Activated gamma-delta T cell treated with anti-CD3 and anti-CD28 coated beads, Interleukin-2, amount 50 U/mL, for 16 hours (primary cell): ENCODE data around the gene SLA2.
"Not testable (repeated sequence)": the region's sequence is repeated elsewhere in the genome, so short reads cannot be mapped to it uniquely, and the experiment has no call there.

ENCODE experiments used
- DNase-seq: peaks from one replicate; pipeline ENCODE4 v3.0.0-alpha.2; 2020; ENCODE audit warnings: low read depth

The SLA2 gene

DNA sequence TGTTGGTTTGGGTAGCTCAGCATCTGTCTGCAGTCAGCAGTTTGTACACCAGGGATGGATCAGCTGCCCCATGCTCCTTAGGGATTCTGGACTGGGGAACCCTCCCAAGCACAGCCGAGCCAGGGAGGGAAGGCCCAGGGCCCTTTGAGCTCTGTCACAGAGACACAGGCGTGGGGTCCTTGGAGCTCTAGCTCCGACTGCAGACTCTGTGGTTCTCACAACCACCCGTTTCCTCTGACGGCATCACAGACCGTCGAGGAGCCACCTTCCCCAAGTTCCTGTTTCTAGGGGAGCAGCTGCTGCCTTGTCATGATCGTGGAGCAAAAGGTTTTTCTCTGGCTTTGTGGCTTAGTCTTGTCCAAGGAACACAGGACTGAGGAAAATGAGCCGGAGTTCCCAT, at the start of gene SLA2:
SLA2 (minus strand) TSS at position 199 of the 400 bp plus-strand sequence. CDS start 4,861 bp downstream, outside the sequence.
- DNase-seq, result peak; percentile 60

DNA sequence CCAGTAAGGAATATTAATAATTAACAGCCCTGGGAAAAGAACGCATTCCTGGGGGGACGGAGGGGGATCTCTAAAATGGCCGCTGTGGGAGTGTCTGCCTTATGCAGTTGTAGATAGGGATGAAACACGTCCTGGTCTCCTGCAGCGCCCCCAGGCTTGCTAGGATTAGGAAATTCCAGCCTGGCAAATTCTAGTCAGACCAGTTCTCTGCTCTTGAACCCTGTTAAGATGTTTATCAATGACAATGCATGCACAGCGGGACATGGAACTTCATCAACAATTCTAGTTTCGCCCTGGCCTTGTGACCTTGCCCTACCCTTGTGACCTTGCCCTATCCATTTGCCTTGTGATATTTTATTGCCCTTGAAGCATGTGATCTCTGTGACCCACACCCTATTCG, 49.5 kb upstream of the SLA2 start:
- not testable (repeated sequence) for DNase-seq

DNA sequence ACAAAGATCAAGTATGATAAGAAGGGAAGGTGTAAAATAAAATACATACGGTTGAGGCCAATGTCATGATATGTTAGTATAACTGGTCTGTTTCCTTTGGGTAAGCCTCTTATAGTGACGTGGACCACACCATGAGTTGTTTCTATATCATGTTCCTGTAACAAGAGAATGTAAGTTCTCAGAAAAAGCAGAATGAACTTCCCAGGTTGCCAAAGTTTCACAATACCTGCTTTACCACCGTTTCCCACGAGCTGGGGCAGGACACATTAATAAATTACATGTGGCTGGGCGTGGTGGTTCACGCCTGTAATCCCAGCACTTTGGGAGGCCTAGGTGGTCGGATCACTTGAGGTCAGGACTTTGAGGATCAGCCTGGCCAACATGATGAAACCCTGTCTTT, 42.6 kb upstream of the SLA2 start:
- no peak for DNase-seq

GRCh38 chr20:36687850-36688249, 41.9 kb upstream of the SLA2 start:
- DNase-seq, result no peak

DNA sequence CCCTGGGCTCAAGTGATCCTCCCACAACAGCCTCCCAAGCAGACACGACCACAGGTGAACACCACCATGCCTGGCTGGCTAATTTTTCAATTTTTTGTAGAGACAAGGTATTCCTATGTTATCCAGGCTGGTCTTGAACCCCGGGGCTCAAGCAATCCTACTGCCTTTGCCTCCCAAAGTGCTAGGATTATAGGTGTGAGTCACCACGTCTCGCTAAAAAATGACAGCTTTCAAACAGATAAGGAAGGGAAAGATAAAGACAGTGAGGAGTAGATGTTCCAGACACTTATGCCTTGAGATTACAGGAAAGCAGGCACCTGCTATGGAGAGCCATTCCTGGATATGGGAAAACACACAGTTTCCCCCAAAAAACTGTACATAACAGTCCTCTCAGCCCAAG, 40.9 kb upstream of the SLA2 start:
- DNase-seq, result no peak

GRCh38 chr20:36686504-36686903, 40.5 kb upstream of the SLA2 start:
- DNase-seq, result no peak

GRCh38 chr20:36684747-36685146, 38.8 kb upstream of the SLA2 start:
- no peak for DNase-seq

DNA sequence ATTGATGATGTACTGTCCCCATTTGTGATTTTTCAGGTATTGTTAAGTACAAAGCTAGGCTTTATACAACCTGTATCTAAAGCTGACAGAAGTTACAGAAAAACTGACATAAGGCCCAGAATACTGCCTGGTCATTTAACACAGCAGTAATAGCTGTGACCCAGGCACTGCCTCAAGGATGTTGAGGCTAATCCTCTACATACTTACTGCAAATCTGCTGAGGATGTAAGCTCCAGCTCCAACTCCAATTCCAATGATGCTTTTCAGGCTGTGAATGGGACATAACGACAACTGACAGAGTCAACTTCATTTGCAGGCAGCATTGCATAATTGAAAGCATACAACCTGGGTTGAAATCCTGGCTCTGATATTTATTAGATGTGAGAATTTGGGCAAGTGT, 36.3 kb upstream of the SLA2 start:
- DNase-seq, result no peak

DNA sequence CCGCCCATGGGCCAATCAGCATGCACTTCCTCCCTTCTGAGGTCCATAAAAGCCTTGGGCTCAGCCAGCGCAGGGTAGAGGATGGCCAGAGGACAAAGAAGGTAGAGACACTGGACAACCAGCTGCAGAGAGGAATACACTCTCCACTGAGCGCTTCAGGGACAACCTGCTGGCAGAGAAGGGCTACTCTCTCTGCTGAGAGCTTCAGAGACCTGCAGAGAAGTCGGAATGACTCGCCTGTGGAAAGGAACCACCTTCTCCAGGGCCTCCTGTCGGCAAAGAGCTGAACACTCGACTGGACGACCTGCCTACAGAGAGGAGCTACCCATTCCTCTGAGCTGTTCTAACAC, 31.4 kb upstream of the SLA2 start:
- DNase-seq, result no peak

DNA sequence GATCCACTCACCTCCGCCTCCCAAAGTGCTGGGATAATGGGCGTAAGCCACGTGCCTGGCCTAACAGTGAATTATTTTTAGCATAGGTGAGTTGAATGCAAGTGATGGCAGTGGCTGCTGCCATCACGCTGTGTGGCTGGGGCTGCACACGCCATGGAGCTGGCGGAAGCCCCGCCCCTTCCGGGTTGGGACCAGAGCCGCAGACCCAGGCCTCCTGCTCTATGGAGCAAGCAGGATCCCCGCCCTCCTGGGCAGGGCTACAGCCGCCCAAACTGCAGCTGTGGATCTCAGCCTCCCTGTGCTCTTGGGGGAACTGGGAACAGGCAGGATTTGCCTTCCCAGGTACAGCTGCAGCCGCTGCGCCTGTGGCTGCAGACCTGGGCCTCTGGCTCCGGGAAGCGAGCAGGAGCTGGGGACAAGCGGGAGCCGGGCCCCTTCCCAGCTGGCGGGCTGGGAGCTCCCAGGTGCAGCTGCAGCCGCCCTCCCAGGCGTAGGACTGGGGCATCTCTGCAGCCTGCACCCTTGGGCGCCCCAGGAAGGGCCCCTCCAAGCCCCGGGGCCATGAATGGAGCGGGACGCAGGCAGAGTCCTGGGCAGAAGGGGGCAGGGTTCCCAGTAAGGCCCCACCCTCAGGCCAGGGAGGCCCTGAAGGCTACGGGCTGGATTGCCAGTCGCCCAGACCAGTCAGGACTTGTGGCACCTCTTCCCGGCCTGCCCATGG, 30.9 kb upstream of the SLA2 start:
- DNase-seq, result no peak

- DNase-seq, result not testable (repeated sequence)
Observed at GRCh38 chr20:36675545-36675944, 29.5 kb upstream of the SLA2 start.

GRCh38 chr20:36672991-36673390, 27.0 kb upstream of the SLA2 start:
- no peak for DNase-seq

- DNase-seq, result no peak
Observed at GRCh38 chr20:36670665-36671357, 24.8 kb upstream of the SLA2 start.

DNA sequence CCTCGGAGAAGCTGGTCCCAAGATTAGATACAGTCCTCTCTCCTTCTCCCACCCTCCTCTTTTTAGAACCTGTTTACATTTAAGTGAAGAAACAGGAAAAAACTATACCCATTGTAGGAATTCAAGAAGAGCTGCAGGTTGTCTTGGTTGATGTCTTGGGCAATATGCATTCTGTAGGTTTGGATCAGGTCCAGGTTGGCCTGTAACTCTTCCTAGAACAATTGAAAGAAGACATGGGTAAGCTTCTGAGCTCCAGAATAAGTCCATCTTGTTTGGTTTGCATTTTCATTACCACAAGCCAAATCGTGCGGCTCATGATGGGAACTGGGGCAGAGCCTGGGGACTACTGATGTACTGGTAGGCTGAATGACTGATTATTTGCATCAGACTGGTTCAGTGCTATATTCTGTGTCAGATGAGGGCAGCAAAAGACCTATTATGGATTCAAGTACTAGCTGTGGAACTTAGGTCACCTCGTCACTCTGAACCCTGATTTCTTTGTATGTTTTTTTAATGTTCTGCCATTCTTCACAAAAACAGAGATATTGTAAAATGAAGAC, 20.3 kb upstream of the SLA2 start:
- DNase-seq, result no peak

DNA sequence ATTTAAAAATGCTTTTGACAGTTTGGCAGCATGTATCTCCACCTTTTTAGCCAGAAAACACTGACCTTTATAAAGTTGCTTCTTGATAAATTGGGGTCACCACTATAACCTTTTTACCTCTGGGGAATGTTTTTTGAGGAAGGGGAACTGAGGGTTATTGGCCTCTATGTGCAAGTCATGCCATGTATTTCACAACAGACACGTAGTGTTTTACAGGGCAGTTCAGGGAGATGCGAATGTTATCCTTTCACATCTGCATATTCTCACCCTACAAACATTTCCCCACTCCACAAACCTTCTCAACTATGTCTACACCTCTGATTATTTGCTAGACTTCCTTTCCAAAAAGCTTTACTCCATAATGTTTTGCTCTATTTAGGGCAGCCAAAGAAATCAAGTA, 17.0 kb upstream of the SLA2 start:
- DNase-seq, result no peak

GRCh38 chr20:36658300-36658699, 12.3 kb upstream of the SLA2 start:
- no peak for DNase-seq

DNA sequence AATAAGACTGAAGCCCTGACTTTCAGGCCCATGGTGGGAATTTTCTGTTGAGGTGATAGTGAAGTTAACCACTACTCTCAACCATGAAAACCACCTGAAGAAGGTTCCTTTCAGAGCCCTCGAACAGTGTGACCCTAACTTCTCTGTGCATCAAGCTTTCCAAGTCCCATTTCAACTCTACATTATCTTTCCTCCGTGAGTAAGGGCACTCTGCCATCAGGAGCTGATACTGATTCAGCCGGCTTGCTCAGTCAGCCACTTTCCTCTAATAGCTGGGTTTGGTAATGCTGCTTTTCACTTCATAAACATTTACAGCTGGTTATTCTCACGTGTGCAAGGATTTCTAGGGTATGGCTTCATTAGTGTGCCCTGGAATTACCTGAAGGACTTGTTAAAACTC, 10.7 kb upstream of the SLA2 start:
- no peak for DNase-seq

DNA sequence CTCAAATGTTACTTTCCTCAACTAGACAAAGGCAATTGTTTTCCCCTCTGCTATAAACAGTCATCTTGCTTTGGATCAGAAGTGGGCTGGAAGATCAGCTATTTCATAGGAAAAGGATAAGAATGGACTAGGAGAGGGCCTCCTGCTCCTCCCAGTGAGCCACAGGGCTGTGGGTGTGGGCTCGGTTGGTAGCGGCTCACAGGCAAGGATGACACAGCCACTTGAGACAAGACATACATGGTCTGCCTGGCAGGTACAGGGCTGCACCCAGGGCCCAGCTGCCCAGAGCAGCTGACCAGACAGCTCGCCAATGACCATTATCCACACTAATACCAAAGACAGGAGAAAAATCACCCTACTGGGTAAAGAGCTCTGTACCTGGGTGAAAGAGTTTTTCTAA, 9.0 kb upstream of the SLA2 start:
- DNase-seq, result no peak

DNA sequence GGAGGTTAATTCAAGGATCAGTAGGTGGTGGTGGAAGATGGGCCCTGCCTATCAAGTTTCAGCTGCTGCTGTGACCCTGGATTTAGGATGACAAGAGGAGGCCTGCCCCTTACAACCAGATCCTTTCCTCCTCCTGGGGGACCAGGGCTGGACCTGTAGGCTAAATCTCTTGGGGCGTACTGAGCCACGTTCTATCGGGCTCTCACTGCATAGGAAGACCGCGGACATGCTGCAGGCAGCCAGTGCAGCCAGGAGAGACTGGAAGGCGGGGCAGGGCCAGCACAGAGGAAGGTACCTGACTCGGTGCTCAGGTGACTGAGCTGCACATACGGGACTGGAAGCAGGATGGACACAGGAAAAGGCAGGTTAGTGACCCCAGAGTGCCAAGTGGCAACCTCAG, 8.5 kb upstream of the SLA2 start:
- DNase-seq, result no peak

GRCh38 chr20:36653456-36653855, 7.5 kb upstream of the SLA2 start:
- no peak for DNase-seq

- DNase-seq, result no peak
Observed at GRCh38 chr20:36647196-36648121, 1.5 kb upstream of the SLA2 start.

DNA sequence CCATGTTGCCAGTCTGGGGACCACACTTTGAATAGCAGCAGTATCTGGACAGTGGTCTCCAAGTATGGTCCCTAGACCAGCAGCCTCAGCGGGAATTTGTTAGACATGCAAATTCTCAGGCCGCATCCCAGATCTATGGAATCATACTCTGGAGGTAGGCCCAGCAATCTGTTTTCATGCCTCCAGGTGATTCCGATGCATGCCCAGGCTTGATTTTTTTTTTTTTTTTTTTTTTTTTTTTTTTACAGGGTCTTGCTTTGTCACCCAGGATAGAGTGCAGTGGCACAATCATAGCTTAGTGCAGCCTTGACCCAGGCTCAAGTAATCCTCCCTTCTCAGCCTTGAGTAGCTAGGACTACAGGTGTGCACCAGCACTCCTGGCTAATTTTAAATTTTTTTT, 682 bp upstream of the SLA2 start:
- DNase-seq, result no peak

DNA sequence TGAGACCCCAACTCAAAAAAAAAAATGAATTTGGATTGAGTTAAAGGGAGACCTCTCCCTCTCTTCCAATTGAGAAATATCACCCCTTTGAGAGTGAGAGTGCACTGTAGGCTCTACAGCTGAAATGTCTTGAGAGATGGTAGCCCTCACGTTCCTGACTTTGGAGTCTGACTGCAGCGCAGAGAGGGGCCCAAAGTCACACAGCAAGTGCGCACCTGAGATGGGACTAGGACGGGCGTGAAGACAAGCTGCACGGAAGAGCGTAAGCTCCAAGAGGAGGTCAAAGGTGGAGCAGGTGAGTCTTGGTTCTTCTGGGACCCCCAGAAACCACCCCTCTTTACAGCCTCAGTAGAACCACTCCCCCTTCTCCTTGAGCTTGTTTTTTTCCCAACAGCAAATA, 643 bp downstream of the SLA2 start:
- DNase-seq, result no peak
